Skeletal muscle tissue (tissue), 4 donors: ENCODE data around the gene SMAP2. TPM values are rescaled to one million over a fixed set of nuclear protein-coding genes. Genes with fewer than 3 reads are reported as not detected.

Experiments used
- H3K27ac ChIP-seq: one replicate; pipeline ENCODE4 v1.7.0; 2013; ENCODE audit warnings: mild to moderate bottlenecking, low read depth, low read length, inconsistent platforms
- H3K27me3 ChIP-seq, 3 donors: one replicate each; pipeline ENCODE4 v1.7.0; 2013; ENCODE audit warnings: low read length in 3 of 3; ENCODE audit not compliant: control insufficient read depth in 3 of 3, insufficient read depth in 3 of 3
- H3K36me3 ChIP-seq, 3 donors: one replicate each; pipeline ENCODE4 v1.7.0; 2013; ENCODE audit warnings: low read length in 3 of 3; ENCODE audit not compliant: control insufficient read depth in 3 of 3, insufficient read depth in 3 of 3
- H3K4me1 ChIP-seq, 3 donors: one replicate each; pipeline ENCODE4 v1.7.0; 2013; ENCODE audit warnings: low read length in 3 of 3, mild to moderate bottlenecking in 3 of 3; ENCODE audit not compliant: control insufficient read depth in 3 of 3, insufficient read depth in 3 of 3
- H3K4me3 ChIP-seq, 3 donors: one replicate each; pipeline ENCODE4 v1.7.0; 2013; ENCODE audit warnings: low read length in 3 of 3
- H3K9ac ChIP-seq, 3 donors: one replicate each; pipeline ENCODE4 v1.7.0; 2013; ENCODE audit warnings: low read length in 3 of 3, mild to moderate bottlenecking in 3 of 3, moderate library complexity in 2 of 3, low read depth in 1 of 3
- H3K9me3 ChIP-seq, 3 donors: one replicate each; pipeline ENCODE4 v1.7.0; 2013; ENCODE audit warnings: low read length in 3 of 3; ENCODE audit not compliant: control insufficient read depth in 3 of 3
- total RNA-seq: library from RNA; depleted of rRNA; stranded (reverse); fragments of >200 nt; gene quantifications from one replicate; pipeline ENCODE4 v1.2.3, GENCODE V29; 2014
- donor health status: Osteomylitis.

The SMAP2 gene
- total RNA-seq, 1 donor from 2014 or later: 9.9 TPM

DNA sequence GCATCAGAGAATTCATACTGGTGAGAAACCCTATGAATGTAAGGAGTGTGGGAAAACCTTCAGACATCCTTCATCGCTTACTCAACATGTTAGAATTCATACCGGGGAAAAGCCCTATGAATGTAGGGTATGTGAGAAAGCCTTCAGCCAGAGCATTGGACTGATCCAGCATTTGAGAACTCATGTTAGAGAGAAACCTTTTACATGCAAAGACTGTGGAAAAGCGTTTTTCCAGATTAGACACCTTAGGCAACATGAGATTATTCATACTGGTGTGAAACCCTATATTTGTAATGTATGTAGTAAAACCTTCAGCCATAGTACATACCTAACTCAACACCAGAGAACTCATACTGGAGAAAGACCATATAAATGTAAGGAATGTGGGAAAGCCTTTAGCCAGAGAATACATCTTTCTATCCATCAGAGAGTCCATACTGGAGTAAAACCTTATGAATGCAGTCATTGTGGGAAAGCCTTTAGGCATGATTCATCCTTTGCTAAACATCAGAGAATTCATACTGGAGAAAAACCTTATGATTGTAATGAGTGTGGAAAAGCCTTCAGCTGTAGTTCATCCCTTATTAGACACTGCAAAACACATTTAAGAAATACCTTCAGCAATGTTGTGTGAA lies 89.5 kb downstream of the SMAP2 start:
- H3K27me3 ChIP-seq: no peaks in the 10 kb centered on the region
- peaks cover 0 to 20% (median 9%) of the 10 kb centered on the region in 3 donors for H3K36me3 ChIP-seq
- no peak overlapping the region for H3K27ac ChIP-seq
- H3K9ac ChIP-seq: no peak overlapping the region
- H3K4me1 ChIP-seq: no peaks in the 10 kb centered on the region
- H3K4me3 ChIP-seq: no peak overlapping the region
- H3K9me3 ChIP-seq: peaks cover 23 to 67% (median 30%) of the 10 kb centered on the region in 3 donors

DNA sequence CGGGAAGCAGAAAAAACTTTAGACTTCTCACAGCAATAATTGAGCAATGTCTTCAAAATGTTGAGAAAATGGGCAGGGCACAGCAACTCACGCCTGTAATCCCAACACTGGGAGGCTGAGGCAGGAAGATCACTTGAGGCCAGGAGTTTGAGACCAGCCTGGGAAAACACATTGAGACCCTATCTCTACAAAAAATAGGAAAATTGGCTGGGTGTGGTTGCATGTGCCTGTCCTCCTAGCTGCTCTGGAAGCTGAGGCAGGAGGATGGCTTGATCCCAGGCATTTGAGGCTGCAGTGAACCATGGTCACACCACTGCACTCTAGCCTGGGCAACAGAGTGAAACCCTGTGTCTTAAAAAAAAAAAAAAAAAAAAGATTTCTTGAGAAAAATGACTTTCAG lies 95.8 kb downstream of the SMAP2 start:
- H3K4me3 ChIP-seq: no peak overlapping the region
- peaks cover 0 to 5% (median 5%) of the 10 kb centered on the region in 3 donors for H3K36me3 ChIP-seq
- no peak overlapping the region for H3K27ac ChIP-seq
- no peak overlapping the region for H3K9ac ChIP-seq
- peaks cover 12 to 48% (median 15%) of the 10 kb centered on the region in 3 donors for H3K9me3 ChIP-seq
- no peaks in the 10 kb centered on the region for H3K4me1 ChIP-seq
- no peaks in the 10 kb centered on the region for H3K27me3 ChIP-seq

Other genes with a start within 250 kb of the SMAP2 start
- gene RLF, start 212.3 kb upstream of the SMAP2 start, total RNA-seq: 29.2 TPM
- not detected for gene TMCO2, start 125.8 kb upstream of the SMAP2 start, total RNA-seq
- gene ZMPSTE24, start 115.5 kb upstream of the SMAP2 start, total RNA-seq: 33.4 TPM
- gene COL9A2, start 56.4 kb upstream of the SMAP2 start, total RNA-seq: 7.8 TPM
- under 0.01 TPM for gene ZFP69B, start 76.7 kb downstream of the SMAP2 start, total RNA-seq
- gene ZFP69, start 103.6 kb downstream of the SMAP2 start, total RNA-seq: 3.7 TPM
- 6.3 TPM for gene EXO5, start 135.0 kb downstream of the SMAP2 start, total RNA-seq
- 2.1 TPM for gene ZNF684, start 157.9 kb downstream of the SMAP2 start, total RNA-seq